ENCODE data around the gene STPG3. TPM values are rescaled to one million over a fixed set of nuclear protein-coding genes. Genes with fewer than 3 reads are reported as not detected.
A peak's percentile ranks its signal among the peaks of the same experiment; 100 is the strongest.

The STPG3 gene
- total RNA-seq, 1 donor from 2014 or later: 0.31 TPM

DNA sequence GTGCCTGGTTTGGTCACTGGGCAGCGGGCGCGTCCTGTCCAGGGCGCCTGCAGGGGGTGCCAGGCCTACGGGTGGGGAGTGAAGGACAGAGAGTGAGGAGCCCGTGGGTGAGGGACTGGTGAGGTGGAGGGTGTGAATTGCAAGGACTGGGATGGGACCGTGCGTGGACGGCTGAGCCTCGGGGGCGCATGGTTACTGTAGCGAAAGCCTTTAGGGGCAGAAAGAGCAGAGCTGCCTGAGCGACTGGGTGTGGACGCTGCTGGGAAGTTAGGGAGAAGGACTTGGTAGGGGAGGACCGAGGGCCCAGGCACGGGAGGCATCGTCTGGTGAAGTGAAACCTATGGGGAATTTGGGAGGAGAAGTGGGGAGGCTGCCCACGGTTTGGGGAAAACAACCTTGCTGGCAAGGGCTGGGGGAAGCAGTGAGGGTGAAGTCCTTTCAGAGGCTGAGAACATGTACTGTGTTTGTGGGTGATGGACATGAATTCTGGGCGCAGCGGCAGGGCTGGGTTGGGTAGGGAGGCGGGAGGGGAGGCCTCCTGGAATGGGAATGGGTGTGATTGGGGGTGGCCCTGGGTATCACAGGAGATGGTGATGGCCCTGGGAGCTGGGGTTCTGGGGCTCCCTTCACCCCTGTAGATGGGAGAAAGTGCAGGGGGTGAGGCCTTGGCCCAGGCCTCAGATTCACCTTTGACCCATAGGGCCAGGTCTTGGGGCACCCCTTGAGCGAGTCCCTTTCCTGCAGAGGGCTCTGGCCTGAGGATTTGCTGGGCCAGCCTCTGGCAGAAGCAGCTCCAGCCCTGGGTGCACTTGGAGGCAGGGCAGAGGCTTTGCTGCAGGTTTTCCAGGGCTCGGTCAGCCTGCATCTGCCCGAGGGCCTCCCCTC lies 24.7 kb downstream of the STPG3 start:
- DNase-seq (ENCODE audit: extremely low spot score, unreplicated experiment): peak; percentile 66
- Mint-ChIP-seq H3K27ac (peak overlapping the region; percentile 61), H3K4me3 (peak overlapping the region; percentile 14)

DNA sequence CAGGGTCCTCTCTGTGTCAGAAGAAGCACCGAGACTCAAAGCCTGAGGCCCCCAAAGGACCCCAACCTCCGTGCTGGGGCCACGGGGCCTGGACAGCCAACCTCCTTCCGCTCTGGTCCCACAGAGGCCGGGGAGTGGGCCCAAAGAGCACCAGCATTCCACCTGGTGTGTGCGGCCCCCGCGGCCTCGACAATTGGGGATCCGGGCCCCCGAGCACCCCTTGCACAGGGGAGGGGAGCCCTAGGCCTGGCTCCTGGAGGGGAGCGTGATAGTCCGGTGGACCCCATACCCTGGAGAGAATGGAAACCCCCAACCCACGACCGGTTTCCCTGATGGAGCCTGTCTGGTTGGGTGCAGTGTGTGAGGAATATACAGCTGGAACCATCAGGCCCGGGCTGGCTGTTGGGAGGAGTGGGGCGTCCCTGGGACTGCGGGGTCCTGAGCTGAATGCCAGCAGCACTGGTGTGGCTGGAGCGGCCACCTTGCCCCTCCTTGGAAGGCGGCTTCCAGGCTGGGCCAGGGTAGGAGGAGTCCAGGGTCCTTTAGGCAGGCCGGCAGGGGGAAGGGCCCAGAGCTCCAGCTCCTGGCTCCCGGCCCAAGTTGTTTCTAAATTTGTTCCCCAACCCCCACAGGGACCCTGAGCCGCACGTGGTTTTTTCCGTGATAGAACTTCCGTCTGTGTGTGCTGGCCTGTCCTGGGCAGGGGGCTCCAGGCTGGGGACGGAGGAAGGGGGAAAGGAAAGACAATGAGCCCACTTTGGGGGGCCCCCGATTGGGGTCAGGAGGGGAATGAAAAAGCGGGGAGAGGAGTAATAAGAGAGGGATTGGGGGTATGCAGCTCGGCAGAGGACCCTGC lies 25.6 kb downstream of the STPG3 start:
- no peaks in the 10 kb centered on the region for H3K36me3 Mint-ChIP-seq
- H3K27me3 Mint-ChIP-seq: no peaks in the 10 kb centered on the region
- peak; percentile 68 for DNase-seq (ENCODE audit: extremely low spot score, unreplicated experiment)
- no peaks in the 10 kb centered on the region for H3K9me3 Mint-ChIP-seq
- peak overlapping the region; percentile 26 for H3K27ac Mint-ChIP-seq
- peak overlapping the region; percentile 65 for H3K4me3 Mint-ChIP-seq
- peaks cover 17% of the 10 kb centered on the region for H3K4me1 Mint-ChIP-seq (ENCODE audit: unreplicated experiment)
- TF ChIP-seq, protein P1, sequence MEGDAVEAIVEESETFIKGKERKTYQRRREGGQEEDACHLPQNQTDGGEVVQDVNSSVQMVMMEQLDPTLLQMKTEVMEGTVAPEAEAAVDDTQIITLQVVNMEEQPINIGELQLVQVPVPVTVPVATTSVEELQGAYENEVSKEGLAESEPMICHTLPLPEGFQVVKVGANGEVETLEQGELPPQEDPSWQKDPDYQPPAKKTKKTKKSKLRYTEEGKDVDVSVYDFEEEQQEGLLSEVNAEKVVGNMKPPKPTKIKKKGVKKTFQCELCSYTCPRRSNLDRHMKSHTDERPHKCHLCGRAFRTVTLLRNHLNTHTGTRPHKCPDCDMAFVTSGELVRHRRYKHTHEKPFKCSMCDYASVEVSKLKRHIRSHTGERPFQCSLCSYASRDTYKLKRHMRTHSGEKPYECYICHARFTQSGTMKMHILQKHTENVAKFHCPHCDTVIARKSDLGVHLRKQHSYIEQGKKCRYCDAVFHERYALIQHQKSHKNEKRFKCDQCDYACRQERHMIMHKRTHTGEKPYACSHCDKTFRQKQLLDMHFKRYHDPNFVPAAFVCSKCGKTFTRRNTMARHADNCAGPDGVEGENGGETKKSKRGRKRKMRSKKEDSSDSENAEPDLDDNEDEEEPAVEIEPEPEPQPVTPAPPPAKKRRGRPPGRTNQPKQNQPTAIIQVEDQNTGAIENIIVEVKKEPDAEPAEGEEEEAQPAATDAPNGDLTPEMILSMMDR (conservative IDR thresholded peaks at IDR 0.05): no peak

More for the DNA sequence above, 24.7 kb downstream of the STPG3 start:
- Mint-ChIP-seq H3K4me1 (ENCODE audit: unreplicated experiment) (peaks cover 17% of the 10 kb centered on the region), H3K9me3 (no peaks in the 10 kb centered on the region), H3K36me3 (no peaks in the 10 kb centered on the region), H3K27me3 (no peaks in the 10 kb centered on the region)
- TF ChIP-seq, protein P1 (conservative IDR thresholded peaks at IDR 0.05): no peak

DNA sequence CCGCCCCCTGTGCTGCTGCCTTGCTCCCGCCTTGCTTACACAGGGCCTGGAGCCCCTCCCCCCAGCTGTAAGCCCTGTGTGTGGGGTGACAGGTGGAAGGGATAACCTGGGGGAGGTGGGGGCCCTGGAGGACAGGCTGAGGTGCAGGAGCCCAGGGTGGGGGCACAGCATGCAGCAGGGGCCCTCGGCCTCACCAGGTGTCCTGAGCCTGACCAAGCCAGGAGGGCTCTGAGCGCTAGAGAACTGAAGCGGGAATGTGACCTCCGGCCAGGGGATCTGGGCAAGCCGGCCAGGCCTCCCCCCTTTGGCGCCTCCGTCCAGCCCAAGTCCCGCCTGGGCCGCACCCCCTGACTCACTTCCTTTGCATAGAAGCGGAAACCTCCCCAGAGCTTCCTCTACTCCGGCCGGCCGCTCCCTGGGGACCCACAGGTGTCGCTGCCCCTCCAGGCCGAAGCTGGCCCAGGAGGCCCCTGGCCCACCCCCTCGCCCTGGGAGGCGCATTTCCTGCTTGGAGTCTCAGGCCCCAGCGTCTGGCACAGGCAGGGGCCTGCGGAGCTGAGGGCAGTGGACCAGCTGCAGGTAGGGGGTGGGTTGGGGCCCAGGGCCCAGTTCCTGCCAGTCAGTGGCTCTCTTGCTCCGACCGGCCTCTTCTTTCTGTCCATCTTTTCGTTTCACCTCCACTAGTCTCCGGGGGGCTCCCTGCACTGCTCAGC lies 26.4 kb downstream of the STPG3 start, which contains the start of gene TOR4A:
Gene TOR4A, plus strand, starts transcription at position 398 of the 713 bp plus-strand sequence. CDS start 964 bp downstream, outside the sequence.
- H3K4me1 Mint-ChIP-seq (ENCODE audit: unreplicated experiment): peaks cover 17% of the 10 kb centered on the region

GRCh38 chr9:137278061-137278701 lies 27.1 kb downstream of the STPG3 start:
- Mint-ChIP-seq H3K27ac (no peak overlapping the region), H3K9me3 (no peaks in the 10 kb centered on the region), H3K27me3 (peaks cover 14% of the 10 kb centered on the region), H3K36me3 (no peaks in the 10 kb centered on the region), H3K4me1 (ENCODE audit: unreplicated experiment) (peaks cover 17% of the 10 kb centered on the region), H3K4me3 (no peak overlapping the region)
- DNase-seq (ENCODE audit: extremely low spot score, unreplicated experiment): peak; percentile 70
- TF ChIP-seq, protein P1 (conservative IDR thresholded peaks at IDR 0.05): no peak

More for the DNA sequence above, 26.4 kb downstream of the STPG3 start, which contains the start of gene TOR4A:
- H3K27me3 Mint-ChIP-seq: peaks cover 7% of the 10 kb centered on the region
- peak; percentile 79 for DNase-seq (ENCODE audit: extremely low spot score, unreplicated experiment)
- H3K36me3 Mint-ChIP-seq: no peaks in the 10 kb centered on the region
- no peaks in the 10 kb centered on the region for H3K9me3 Mint-ChIP-seq
- TF ChIP-seq, protein P1 (conservative IDR thresholded peaks at IDR 0.05): no peak
- H3K27ac Mint-ChIP-seq: peak within 1 kb of the TSS; percentile 26
- peak within 1 kb of the TSS; percentile 65 for H3K4me3 Mint-ChIP-seq

Measured in type B pancreatic cell (in vitro differentiated cells).